Fibroblast of the aortic adventitia (primary cell): ENCODE results near the gene PI4KB. TPM values are rescaled to one million over a fixed set of nuclear protein-coding genes. Genes with fewer than 3 reads are reported as not detected.

Experiments used
- DNase-seq: peaks from one replicate; pipeline ENCODE4 v3.0.0-alpha.2; 2010; ENCODE audit warnings: low read depth
- H3K4me3 ChIP-seq: 2 replicates; pipeline ENCODE4 v1.5.1; 2011; ENCODE audit warnings: low read depth, mild to moderate bottlenecking, control low read depth, low read length, moderate library complexity
- total RNA-seq: library from RNA; depleted of rRNA; stranded (reverse); fragments of >200 nt; gene quantifications from 2 replicates; pipeline ENCODE4 v1.2.3, GENCODE V29; 2012; ENCODE audit warnings: low replicate concordance
- TF ChIP-seq, protein P1 (sequence below): IDR thresholded peaks from 2 replicates; pipeline ENCODE4 v1.5.1; 2011; ENCODE audit warnings: mild to moderate bottlenecking, low read length, control low read depth, inconsistent platforms; ENCODE audit not compliant: insufficient read depth

The PI4KB gene
- total RNA-seq, 1 donor = 41.0 TPM

DNA sequence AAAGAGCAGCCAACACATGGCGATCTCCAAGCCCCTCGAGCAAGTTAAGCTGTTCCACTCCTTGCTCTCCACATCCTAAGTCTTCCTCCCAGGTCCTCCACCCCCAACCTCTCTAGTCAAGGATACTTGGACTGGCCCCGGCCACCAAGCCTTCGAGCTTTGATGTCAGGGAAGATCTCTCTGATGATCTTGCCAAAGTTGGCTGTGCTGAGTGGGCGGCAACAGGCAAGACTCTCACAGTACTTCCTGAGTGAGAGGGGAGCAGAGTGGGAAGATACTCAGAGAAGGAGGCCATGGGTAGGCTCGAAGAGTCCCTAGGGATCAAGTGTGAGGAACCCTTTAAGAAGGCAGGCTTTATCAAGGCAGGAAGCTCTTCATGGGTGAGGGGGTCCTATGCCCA, 17.1 kb upstream of the PI4KB start:
- no peak for DNase-seq

DNA sequence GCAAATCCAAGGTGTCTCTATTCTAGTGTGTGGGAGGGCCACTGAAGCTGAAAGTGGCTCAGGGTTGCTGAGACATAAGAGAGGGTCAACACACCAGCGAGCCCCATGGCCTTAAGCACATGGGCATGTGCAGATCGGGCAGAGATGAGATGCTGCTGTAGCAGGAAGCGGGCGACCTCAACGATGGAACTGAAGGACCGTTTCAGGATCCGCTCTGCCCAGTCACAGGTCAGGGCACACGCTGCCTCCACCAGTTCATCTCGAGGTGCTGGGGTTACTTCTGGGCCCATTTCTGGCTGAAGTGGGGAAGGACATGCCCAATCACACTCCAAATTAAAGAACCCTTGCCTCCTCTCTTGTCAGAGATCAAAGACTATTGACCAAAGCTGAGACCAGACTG, 16.4 kb upstream of the PI4KB start:
- H3K4me3 ChIP-seq = no peak overlapping the region
- DNase-seq = no peak
- TF ChIP-seq, protein P1, sequence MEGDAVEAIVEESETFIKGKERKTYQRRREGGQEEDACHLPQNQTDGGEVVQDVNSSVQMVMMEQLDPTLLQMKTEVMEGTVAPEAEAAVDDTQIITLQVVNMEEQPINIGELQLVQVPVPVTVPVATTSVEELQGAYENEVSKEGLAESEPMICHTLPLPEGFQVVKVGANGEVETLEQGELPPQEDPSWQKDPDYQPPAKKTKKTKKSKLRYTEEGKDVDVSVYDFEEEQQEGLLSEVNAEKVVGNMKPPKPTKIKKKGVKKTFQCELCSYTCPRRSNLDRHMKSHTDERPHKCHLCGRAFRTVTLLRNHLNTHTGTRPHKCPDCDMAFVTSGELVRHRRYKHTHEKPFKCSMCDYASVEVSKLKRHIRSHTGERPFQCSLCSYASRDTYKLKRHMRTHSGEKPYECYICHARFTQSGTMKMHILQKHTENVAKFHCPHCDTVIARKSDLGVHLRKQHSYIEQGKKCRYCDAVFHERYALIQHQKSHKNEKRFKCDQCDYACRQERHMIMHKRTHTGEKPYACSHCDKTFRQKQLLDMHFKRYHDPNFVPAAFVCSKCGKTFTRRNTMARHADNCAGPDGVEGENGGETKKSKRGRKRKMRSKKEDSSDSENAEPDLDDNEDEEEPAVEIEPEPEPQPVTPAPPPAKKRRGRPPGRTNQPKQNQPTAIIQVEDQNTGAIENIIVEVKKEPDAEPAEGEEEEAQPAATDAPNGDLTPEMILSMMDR = no peak

More for the DNA sequence above, 17.1 kb upstream of the PI4KB start:
- TF ChIP-seq, protein P1 = no peak
- H3K4me3 ChIP-seq = no peak overlapping the region

DNA sequence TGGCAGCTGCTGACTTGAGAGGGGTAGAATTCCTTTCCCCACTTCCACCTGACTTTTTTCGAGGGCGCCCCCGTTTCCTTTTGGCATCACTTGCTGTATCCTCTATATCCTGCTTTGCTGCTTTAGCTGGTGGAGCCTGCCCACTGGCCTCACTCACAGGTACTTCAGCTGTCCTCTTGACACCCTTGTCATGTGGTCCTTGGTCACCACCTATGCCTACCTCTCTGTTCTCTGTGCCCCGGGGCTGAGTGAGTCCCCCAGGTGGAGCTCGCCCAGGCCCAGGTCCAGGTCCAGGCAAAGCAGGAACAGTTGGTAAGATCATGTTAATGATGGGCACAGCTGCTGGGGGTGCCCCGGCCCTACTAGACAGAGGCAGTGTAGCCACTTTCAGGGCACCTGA, 15.4 kb upstream of the PI4KB start:
- no peak for DNase-seq
- TF ChIP-seq, protein P1 = no peak
- H3K4me3 ChIP-seq = no peak overlapping the region

DNA sequence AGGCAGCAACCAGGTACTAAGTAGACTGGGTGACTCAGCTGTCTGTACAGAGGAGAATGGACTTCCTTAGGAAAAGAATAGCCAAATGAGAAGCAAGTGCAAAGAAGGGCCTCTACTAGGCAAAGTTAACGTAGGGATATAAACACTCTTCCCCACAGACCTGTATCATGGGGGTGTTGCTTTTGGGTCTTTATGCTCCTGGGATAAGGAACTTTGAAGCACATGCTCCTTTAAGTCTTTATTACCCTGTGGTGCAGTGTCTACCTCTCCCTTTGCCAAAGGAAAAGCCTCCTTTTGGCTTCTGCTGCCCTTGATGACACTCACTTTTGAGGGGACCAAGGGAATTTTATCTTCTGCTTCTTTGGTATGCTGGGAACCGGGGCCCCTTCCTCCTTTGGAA, 14.8 kb upstream of the PI4KB start:
- TF ChIP-seq, protein P1 = no peak
- no peak overlapping the region for H3K4me3 ChIP-seq
- DNase-seq = no peak

DNA sequence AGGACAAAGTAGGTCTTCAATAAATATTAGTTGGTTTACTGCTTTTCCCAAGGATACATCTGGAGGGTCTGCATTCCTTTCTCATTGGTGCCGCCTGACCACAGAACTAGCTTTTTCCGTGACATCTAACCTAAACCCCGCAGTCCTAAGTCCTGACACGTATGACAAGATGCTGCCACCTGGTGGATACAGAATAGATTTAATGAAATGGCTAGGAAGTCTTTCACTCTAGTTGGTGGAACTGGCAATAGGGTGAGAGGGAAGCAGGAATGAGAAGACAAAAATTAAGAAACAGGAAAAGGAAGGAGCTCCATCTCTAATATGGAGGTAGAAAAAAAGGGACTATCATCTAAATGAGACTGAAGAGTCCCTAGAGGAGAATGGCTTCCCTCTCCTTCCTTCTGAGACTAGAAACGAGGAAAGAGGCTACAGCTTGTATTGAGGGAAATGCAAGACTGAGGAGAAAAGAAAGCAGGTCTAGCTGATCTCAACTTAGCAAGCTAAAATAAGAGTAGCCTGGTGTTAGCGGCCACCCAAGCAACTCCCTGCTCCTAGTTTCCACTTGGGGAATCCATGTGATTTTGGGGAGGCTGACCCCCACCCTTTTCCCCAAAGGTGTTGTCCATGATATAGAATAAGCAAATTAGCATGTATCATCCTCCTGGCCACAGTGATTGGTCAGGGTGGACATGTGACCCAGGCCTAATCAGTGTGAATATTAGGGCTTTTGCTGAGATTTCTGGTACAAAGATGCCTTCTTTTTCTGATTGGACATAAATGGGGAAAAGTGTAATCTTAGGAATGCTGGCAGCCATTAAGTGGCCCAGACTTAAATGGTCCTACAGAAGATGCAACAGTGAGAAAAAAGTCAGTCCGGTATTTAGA, 13.9 kb upstream of the PI4KB start:
- TF ChIP-seq, protein P1 = peak; percentile 62

DNA sequence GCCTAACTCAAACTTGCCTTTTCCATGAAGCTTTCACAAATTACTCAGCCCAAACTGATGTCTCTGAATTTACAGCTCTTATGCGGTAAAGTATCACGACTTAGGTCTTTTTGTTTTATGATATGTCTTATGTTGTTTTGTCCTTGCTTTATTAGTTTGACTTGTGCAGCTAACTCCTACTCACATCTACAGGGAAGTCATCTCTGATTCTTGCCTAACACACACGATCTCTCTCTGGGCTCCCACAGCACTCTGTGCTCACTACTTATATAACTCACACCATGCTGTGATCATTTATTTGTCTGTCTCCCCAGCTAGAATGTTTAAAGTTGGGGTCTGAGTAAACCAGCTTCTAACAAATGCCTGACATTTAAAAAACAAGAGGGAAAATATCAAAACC, 9.3 kb upstream of the PI4KB start:
- DNase-seq = no peak
- no peak overlapping the region for H3K4me3 ChIP-seq
- TF ChIP-seq, protein P1 = no peak

More for the DNA sequence above, 13.9 kb upstream of the PI4KB start:
- no peak overlapping the region for H3K4me3 ChIP-seq
- peak; percentile 87 for DNase-seq
